A673 (cell line): ENCODE results near the gene RIC8B. TPM values are rescaled to one million over a fixed set of nuclear protein-coding genes. Genes with fewer than 3 reads are reported as not detected.
A peak's percentile ranks its signal among the peaks of the same experiment; 100 is the strongest.

Experiments used
- BruUV-seq: library from RNA; stranded (reverse); fragments of 400-500 nt; replicated peaks from 2 replicates; lab custom pipeline; 2021; lab: Mats Ljungman, UMichigan
- CTCF ChIA-PET: fragments of 300-600 bp; sonication (Branson Sonifier 250); formaldehyde crosslinking; loops from one replicate; lab custom pipeline; 2022; ENCODE audit warnings: antibody characterized with exemption; lab: Charles Lee
- POLR2A ChIA-PET: fragments of 300-600 bp; sonication (Branson Sonifier 250); formaldehyde crosslinking; loops from one replicate; lab custom pipeline; 2022; ENCODE audit warnings: antibody characterized with exemption; ENCODE audit not compliant: low non-redundant PET; lab: Charles Lee
- DNase-seq: peaks from one replicate; pipeline ENCODE4 v3.0.0-alpha.2; 2015; ENCODE audit warnings: low spot score
- H3K27ac ChIP-seq: fragments of 200-600 bp; sonication (generic); 2 replicates; pipeline ENCODE4 v1.5.1; 2016; ENCODE audit warnings: mixed run types, low read depth, mild to moderate bottlenecking, mixed read lengths, antibody characterized with exemption, low read length; ENCODE audit not compliant: poor library complexity, severe bottlenecking
- H3K27me3 ChIP-seq: fragments of 200-600 bp; sonication (generic); replicated peaks from 2 replicates; pipeline ENCODE4 v1.6.1; 2017; ENCODE audit warnings: mixed run types, low read depth, mild to moderate bottlenecking, mixed read lengths, antibody characterized with exemption, low read length; ENCODE audit not compliant: insufficient read depth, poor library complexity
- H3K36me3 ChIP-seq: fragments of 200-600 bp; sonication (generic); 2 replicates; pipeline ENCODE4 v1.6.1; 2016; ENCODE audit warnings: mixed run types, mild to moderate bottlenecking, mixed read lengths, antibody characterized with exemption, low read length; ENCODE audit not compliant: insufficient read depth, poor library complexity, severe bottlenecking
- H3K4me1 ChIP-seq: fragments of 200-600 bp; sonication (generic); 2 replicates; pipeline ENCODE4 v1.6.1; 2017; ENCODE audit warnings: mixed run types, mild to moderate bottlenecking, mixed read lengths, antibody characterized with exemption, low read length; ENCODE audit not compliant: insufficient read depth, poor library complexity, severe bottlenecking
- H3K4me3 ChIP-seq: fragments of 200-600 bp; sonication (generic); 2 replicates; pipeline ENCODE4 v1.5.1; 2016; ENCODE audit warnings: low read depth, mixed run types, mild to moderate bottlenecking, mixed read lengths, low read length; ENCODE audit not compliant: poor library complexity, severe bottlenecking
- H3K9me3 ChIP-seq: fragments of 200-600 bp; sonication (generic); 2 replicates; pipeline ENCODE4 v1.6.1; 2016; ENCODE audit warnings: mixed run types, low read depth, mild to moderate bottlenecking, mixed read lengths, antibody characterized with exemption, low read length; ENCODE audit not compliant: poor library complexity, severe bottlenecking
- CTCF ChIP-seq: fragments of 300-800, 200-600 bp; sonication (generic); conservative IDR thresholded peaks from 2 replicates; pipeline ENCODE4 v1.5.1; 2017; ENCODE audit warnings: low read depth, mild to moderate bottlenecking, antibody characterized with exemption, low read length, moderate library complexity, mixed read lengths
- EZH2 ChIP-seq: fragments of 200-600 bp; sonication (generic); IDR thresholded peaks from 2 replicates; pipeline ENCODE4 v1.6.1; 2017; ENCODE audit warnings: borderline replicate concordance, low read depth, mild to moderate bottlenecking, mixed read lengths, antibody characterized with exemption, low read length; ENCODE audit not compliant: poor library complexity, severe bottlenecking
- intact Hi-C: fragments of 100-400 bp; cut with micrococcal nuclease; formaldehyde crosslinking; loops from one replicate; pipeline ENCODE4 v1.10.0; 2022; ENCODE audit not compliant: unreplicated experiment
- total RNA-seq: library from RNA; stranded (reverse); gene quantifications from 2 replicates; pipeline ENCODE4 v1.2.3, GENCODE V29; 2021

The RIC8B gene
- total RNA-seq, 1 experiment from 2014 or later: 21.3 TPM

- DNase-seq: no peak
- no TSS peak for BruUV-seq
- ChIA-PET POLR2A (no interaction called here), CTCF (no interaction called here)
- no peak for TF ChIP-seq CTCF
- no peak for TF ChIP-seq EZH2
- no peaks in the 10 kb centered on the region for H3K36me3 ChIP-seq
- H3K27me3 ChIP-seq: no peaks in the 10 kb centered on the region
- H3K9me3 ChIP-seq: no peaks in the 10 kb centered on the region
- peaks cover 38% of the 10 kb centered on the region for H3K4me1 ChIP-seq
- no peak overlapping the region for H3K4me3 ChIP-seq
- intact Hi-C loops: no loop called here
- H3K27ac ChIP-seq: no peak overlapping the region
Observed at GRCh38 chr12:106769546-106769945, 4.9 kb upstream of the RIC8B start.

GRCh38 chr12:106771425-106771824 is 3.1 kb upstream of the RIC8B start:
- Histone ChIP-seq H3K9me3 (no peaks in the 10 kb centered on the region), H3K4me1 (peaks cover 42% of the 10 kb centered on the region), H3K27ac (no peak overlapping the region), H3K27me3 (no peaks in the 10 kb centered on the region), H3K36me3 (no peaks in the 10 kb centered on the region), H3K4me3 (no peak overlapping the region)
- TF ChIP-seq EZH2: no peak
- no peak for TF ChIP-seq CTCF
- ChIA-PET POLR2A (no interaction called here), CTCF (no interaction called here)
- intact Hi-C loops: no loop called here
- BruUV-seq: no TSS peak
- peak; percentile 51 for DNase-seq

DNA sequence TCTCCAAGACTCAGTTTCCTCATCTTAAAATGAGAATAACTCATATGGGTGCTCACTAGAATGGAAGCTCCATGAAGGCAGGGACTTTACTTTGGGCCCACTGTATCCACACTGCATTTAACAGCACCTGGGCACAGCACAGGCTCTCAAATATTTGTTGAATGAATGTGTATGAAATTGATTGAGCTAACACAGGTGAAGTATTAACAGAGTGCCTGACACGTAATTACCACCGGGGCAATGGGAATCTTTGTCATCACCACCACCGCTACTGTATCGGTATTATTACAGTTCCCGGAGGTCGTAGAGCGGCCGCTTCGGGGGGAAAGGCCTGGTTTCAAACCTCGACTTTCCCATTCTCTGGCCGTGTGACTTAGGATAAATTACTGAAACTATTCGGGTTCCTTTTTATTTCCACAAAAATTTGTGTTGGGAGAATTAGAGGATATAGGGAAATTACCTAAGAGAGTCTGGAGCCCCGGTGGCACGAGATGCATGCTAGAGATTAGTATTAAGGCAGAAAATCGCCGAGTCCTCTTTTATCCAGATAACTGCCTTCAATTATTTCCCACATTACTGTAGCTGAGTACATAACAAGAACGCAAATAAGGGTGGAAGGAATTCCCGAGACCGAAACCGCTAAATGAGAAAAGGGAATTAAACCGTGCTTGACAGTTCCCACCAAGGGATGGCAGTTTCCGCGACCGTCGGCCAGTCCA is 1.0 kb upstream of the RIC8B start:
- DNase-seq: peak; percentile 12
- no peak for TF ChIP-seq EZH2
- Histone ChIP-seq H3K27me3 (no peaks in the 10 kb centered on the region), H3K4me1 (peaks cover 22% of the 10 kb centered on the region), H3K27ac (peak overlapping the region; percentile 96), H3K4me3 (peak overlapping the region; percentile 87), H3K36me3 (no peaks in the 10 kb centered on the region), H3K9me3 (no peaks in the 10 kb centered on the region)
- intact Hi-C loops: no loop called here
- ChIA-PET CTCF (no interaction called here), POLR2A (no interaction called here)
- TSS peak; percentile 97 for BruUV-seq
